HFF-Myc (cell line): ENCODE measurements around the gene SLC22A7.

Source experiments
- DNase-seq: peaks from one replicate; pipeline ENCODE4 v3.0.0-alpha.2; 2011; ENCODE audit warnings: low read depth; ENCODE audit errors: extremely low read depth
- H3K4me3 ChIP-seq: replicated peaks from 2 replicates; pipeline ENCODE4 v1.5.1; 2011; ENCODE audit warnings: low read depth, mild to moderate bottlenecking, control low read depth, low read length
- TF ChIP-seq, protein P1 (sequence below): IDR thresholded peaks from 2 replicates; pipeline ENCODE4 v1.5.1; 2012; ENCODE audit warnings: mild to moderate bottlenecking, low read depth, low read length, control low read depth; ENCODE audit errors: missing control alignments

Gene SLC22A7

DNA sequence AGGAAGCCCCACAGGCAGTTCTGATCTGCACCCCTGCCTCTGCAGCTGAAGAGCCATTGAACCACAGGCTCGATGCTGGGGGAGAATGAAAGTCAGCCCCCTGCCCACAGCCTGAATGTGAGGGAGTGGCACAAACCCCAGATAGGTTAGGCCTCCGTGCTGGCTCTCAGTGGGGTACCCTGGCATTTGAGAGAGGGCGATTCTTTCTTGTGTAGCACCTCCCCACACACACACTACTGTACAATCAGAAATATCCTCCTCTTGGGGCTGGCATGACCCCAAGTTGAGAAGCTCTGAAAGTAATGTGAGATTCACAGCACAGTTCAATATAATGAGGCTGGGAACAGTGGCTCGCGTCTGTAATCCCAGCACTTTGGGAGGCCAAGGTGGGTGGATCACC is 36.9 kb upstream of the SLC22A7 start:
- DNase-seq, result no peak
- TF ChIP-seq, protein P1, sequence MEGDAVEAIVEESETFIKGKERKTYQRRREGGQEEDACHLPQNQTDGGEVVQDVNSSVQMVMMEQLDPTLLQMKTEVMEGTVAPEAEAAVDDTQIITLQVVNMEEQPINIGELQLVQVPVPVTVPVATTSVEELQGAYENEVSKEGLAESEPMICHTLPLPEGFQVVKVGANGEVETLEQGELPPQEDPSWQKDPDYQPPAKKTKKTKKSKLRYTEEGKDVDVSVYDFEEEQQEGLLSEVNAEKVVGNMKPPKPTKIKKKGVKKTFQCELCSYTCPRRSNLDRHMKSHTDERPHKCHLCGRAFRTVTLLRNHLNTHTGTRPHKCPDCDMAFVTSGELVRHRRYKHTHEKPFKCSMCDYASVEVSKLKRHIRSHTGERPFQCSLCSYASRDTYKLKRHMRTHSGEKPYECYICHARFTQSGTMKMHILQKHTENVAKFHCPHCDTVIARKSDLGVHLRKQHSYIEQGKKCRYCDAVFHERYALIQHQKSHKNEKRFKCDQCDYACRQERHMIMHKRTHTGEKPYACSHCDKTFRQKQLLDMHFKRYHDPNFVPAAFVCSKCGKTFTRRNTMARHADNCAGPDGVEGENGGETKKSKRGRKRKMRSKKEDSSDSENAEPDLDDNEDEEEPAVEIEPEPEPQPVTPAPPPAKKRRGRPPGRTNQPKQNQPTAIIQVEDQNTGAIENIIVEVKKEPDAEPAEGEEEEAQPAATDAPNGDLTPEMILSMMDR, result no peak
- no peak overlapping the region for H3K4me3 ChIP-seq

DNA sequence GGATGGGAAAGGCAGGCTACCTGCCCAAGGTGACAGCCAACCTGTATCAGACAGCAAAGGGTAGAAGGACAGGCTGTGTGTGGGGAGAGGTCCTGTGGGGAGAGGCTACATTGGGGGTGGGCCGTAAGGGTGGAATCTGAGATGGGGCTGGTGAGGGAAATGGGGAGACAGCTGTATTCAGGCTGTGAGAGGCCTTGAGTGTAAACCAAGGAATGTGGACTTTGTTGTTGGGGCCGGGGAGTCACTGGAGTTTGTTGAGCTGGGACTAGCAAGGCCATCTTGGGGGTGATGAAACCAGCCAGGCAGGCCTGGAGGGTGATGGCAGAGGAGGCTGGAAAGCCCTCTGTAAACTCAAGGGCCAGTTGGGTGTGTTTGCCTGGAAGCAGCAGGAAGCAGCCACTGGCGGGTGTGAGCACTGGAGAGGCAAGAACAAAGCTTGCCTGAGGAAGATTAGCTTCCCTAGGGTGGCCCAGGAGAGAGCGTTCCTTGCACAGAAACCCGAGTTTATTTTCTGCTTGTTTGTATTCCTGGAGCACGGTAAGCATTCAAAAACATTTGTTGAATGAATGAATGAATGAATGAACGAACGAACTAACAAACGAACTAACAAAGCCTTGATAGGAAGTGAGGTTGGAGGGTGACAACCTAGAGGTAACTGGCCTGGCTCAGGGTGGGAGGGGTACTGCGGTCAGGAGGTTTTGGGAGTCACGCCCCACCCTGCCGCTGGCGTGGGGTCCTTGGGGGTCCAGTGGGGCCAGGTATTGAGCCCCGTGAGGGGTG is 35.9 kb upstream of the SLC22A7 start:
- TF ChIP-seq, protein P1, result no peak
- DNase-seq, result no peak
- H3K4me3 ChIP-seq, result no peak overlapping the region

DNA sequence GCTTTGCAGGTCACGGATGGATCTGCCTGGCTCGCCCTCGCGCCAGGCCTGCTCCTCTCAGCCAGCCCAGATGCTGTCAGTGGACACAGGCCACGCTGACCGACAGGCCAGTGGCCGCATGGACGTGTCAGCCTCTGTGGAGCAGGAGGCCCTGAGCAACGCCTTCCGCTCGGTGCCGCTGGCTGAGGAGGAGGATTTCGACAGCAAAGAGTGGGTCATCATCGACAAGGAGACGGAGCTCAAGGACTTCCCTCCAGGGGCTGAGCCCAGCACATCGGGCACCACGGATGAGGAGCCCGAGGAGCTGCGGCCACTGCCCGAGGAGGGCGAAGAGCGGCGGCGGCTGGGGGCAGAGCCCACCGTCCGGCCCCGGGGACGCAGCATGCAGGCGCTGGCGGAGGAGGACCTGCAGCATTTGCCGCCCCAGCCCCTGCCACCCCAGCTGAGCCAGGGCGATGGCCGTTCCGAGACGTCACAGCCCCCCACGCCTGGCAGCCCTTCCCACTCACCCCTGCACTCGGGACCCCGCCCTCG is 35.2 kb upstream of the SLC22A7 start:
- TF ChIP-seq, protein P1, result no peak
- DNase-seq, result no peak
- H3K4me3 ChIP-seq, result no peak overlapping the region

DNA sequence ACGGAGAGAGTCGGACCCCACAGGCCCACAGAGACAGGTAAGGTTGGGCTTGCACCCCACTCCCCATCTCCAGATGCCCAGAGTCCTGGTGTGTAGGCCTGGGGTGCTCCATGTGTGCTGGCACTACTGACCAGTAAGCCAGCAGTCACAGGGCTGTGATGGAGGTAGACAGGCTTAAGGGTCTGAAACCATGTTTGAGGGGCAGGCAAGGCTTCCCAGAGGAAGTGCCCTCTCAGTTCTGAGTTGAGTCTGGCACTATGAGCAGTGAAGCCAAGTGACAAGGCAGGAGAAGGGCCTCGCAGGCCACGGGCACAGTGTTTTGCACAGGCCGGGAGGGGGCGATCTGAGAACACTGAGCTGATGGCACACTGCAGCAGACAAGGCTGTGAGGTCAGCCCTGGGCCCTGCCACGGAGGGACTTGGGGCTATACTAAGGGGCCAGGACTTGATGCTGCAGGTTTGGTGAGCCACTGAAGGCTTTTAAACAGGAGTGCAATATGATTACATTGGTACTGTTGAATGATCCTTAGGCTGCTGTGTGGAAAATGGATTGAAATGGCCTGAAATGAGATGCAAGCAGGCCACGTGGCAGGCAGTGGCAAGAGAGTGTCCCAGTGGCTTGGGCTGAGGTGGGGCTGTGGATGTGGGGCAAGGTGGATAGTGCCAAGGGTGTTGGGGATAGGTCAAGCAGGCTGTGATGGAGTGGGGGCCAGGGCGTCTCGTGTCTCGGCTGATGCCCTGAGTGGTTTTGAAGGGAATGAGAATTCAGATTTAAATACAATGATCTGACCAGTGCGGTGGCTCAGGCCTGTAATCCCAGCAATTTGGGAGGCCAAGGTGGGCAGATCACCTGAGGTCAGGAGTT is 34.5 kb upstream of the SLC22A7 start:
- H3K4me3 ChIP-seq, result no peak overlapping the region
- DNase-seq, result no peak
- TF ChIP-seq, protein P1, result peak; percentile 87

DNA sequence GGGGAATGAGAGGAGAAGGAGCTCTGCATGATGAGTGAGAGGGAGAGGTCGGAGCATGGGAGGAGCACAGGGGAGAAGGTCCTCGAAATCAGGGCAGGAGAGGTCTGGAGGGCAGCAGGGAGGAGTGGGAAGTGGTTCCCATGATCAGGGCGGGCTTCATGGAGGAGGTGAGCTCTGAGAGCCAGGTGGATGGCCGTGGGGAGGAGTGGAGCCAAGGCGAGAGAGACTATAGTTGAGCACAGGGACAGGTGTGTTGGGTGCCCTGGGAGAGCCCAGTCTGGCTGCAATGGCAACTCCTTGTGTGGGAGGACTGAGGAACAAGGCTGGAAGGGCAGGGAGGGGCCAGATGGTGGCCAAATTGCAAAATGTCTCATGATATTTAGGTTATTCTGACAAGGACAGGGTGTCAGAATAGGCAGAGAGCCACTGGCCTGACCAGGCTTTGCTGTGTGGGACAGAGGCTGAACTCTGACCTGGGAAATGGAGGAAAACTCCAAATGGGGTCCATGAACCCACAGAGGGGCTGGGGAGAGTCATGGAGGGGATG is 33.4 kb upstream of the SLC22A7 start:
- DNase-seq, result no peak
- TF ChIP-seq, protein P1, result no peak

DNA sequence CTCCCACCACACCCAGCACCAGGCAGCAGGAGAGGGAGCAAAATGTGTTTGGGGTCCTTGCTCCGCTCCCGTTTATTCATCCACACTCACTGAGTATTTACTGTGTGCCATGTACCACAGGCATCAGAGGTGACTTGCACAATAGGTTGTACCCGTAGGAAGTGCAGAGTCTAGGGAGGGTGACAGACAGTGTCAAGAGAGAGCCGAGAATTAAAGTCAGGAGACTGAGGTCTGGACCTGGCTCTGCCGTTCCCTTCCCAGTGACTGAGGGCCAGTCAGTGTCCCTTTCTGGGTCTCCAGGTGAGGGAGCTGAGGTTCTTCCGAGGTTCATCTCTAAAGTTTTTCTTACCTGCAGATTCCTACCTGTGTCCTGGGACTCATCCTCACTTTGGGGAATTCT is 32.5 kb upstream of the SLC22A7 start:
- no peak for DNase-seq
- H3K4me3 ChIP-seq, result no peak overlapping the region
- TF ChIP-seq, protein P1, result no peak

More for the DNA sequence above, 33.4 kb upstream of the SLC22A7 start:
- H3K4me3 ChIP-seq, result no peak overlapping the region
